OCI-LY1 (cell line): ENCODE measurements around the gene ARHGAP6.

Source experiments
- H2AFZ ChIP-seq: fragments of 200-600 bp; sonication (generic), shearing (Covaris generic); 2 replicates; pipeline ENCODE4 v1.6.0; 2014; ENCODE audit warnings: antibody characterized with exemption, mild to moderate bottlenecking, low read length
- H3F3A ChIP-seq: fragments of 200-600 bp; sonication (generic), shearing (Covaris generic); 2 replicates; pipeline ENCODE4 v1.6.0; 2014; ENCODE audit warnings: mild to moderate bottlenecking, antibody characterized with exemption, low read length, moderate library complexity; ENCODE audit not compliant: insufficient read depth
- H3K27ac ChIP-seq: fragments of 200-600 bp; sonication (generic); 2 replicates; pipeline ENCODE4 v1.5.1; 2014; ENCODE audit warnings: low read length, mixed run types, mild to moderate bottlenecking, low read depth; ENCODE audit not compliant: poor library complexity, severe bottlenecking
- H3K27me3 ChIP-seq: fragments of 200-600 bp; sonication (generic); 2 replicates; pipeline ENCODE4 v1.6.0; 2014; ENCODE audit warnings: antibody characterized with exemption, mild to moderate bottlenecking, low read length, moderate library complexity; ENCODE audit not compliant: insufficient read depth
- H3K36me3 ChIP-seq: fragments of 200-600 bp; sonication (generic); 2 replicates; pipeline ENCODE4 v1.6.1; 2014; ENCODE audit warnings: mild to moderate bottlenecking, antibody characterized with exemption, low read length, moderate library complexity, mixed read lengths; ENCODE audit not compliant: insufficient read depth
- H3K4me1 ChIP-seq: fragments of 200-600 bp; sonication (generic); 2 replicates; pipeline ENCODE4 v1.5.1; 2014; ENCODE audit warnings: mild to moderate bottlenecking, low read length, moderate library complexity; ENCODE audit not compliant: insufficient read depth, severe bottlenecking
- H3K4me2 ChIP-seq: fragments of 200-600 bp; sonication (generic), shearing (Covaris generic); 2 replicates; pipeline ENCODE4 v1.6.1; 2014; ENCODE audit warnings: low read length
- H3K4me3 ChIP-seq: fragments of 200-600 bp; sonication (generic); 2 replicates; pipeline ENCODE4 v1.5.1; 2014; ENCODE audit warnings: low read length, low read depth, mild to moderate bottlenecking, mixed read lengths; ENCODE audit not compliant: poor library complexity, severe bottlenecking
- H3K79me2 ChIP-seq: fragments of 200-600 bp; shearing (Covaris generic); 2 replicates; pipeline ENCODE4 v1.6.1; 2016; ENCODE audit warnings: mixed run types, low read length, mixed read lengths; ENCODE audit not compliant: insufficient read depth
- H3K9ac ChIP-seq: fragments of 200-600 bp; sonication (generic), shearing (Covaris generic); 2 replicates; pipeline ENCODE4 v1.6.1; 2014; ENCODE audit warnings: mild to moderate bottlenecking, low read length, mixed read lengths
- H3K9me2 ChIP-seq: fragments of 200-600 bp; sonication (generic), shearing (Covaris generic); 2 replicates; pipeline ENCODE4 v1.6.1; 2014; ENCODE audit warnings: low read depth, mild to moderate bottlenecking, low read length, mixed read lengths
- H3K9me3 ChIP-seq: fragments of 200-600 bp; shearing (Covaris generic); 2 replicates; pipeline ENCODE4 v1.6.1; 2014; ENCODE audit warnings: low read length, mixed read lengths
- H4K20me1 ChIP-seq: fragments of 200-600 bp; sonication (generic), shearing (Covaris generic); 2 replicates; pipeline ENCODE4 v1.6.0; 2016; ENCODE audit warnings: mild to moderate bottlenecking, low read length; ENCODE audit not compliant: insufficient read depth
- CTCF ChIP-seq: fragments of 200-600 bp; sonication (generic), shearing (Covaris generic); IDR thresholded peaks from 2 replicates; pipeline ENCODE4 v1.5.1; 2017; ENCODE audit warnings: mild to moderate bottlenecking, antibody characterized with exemption, low read length, moderate library complexity, mixed read lengths
- EZH2 ChIP-seq: fragments of 200-600 bp; sonication (generic), shearing (Covaris generic); IDR thresholded peaks from 2 replicates; pipeline ENCODE4 v1.8.0; 2017; ENCODE audit warnings: borderline replicate concordance, mixed run types, mild to moderate bottlenecking, antibody characterized with exemption, low read length, moderate library complexity, mixed read lengths

ARHGAP6 gene

GRCh38 chrX:11293113-11293512 is 372.6 kb downstream of the ARHGAP6 start, which contains the start of gene AMELX:
Gene AMELX, plus strand, starts transcription at chrX:11293413. Its CDS starts 1,376 bp downstream, at chrX:11294789.
- H3K27ac ChIP-seq = no peak within 1 kb of the TSS

GRCh38 chrX:11290416-11291102 is 375.2 kb downstream of the ARHGAP6 start:
- Histone ChIP-seq H3K79me2 (no peaks in the 10 kb centered on the region), H3K4me2 (no peak overlapping the region), H2AFZ (no peak overlapping the region), H3K9ac (no peak overlapping the region), H3K9me2 (no peaks in the 10 kb centered on the region), H3K27me3 (no peaks in the 10 kb centered on the region), H4K20me1 (no peaks in the 10 kb centered on the region), H3K4me3 (no peak overlapping the region), H3K4me1 (no peaks in the 10 kb centered on the region), H3F3A (no peaks in the 10 kb centered on the region), H3K27ac (no peak overlapping the region), H3K36me3 (no peaks in the 10 kb centered on the region), H3K9me3 (no peaks in the 10 kb centered on the region)
- TF ChIP-seq CTCF (no peak), EZH2 (no peak)

More at GRCh38 chrX:11293113-11293512, 372.6 kb downstream of the ARHGAP6 start, which contains the start of gene AMELX:
- Histone ChIP-seq H3F3A (no peaks in the 10 kb centered on the region), H3K4me2 (no peak within 1 kb of the TSS), H3K36me3 (no peaks in the 10 kb centered on the region), H2AFZ (no peak within 1 kb of the TSS), H3K4me3 (no peak within 1 kb of the TSS), H3K9me3 (no peaks in the 10 kb centered on the region), H3K9me2 (no peaks in the 10 kb centered on the region), H3K4me1 (no peaks in the 10 kb centered on the region), H3K79me2 (no peaks in the 10 kb centered on the region), H3K9ac (no peak within 1 kb of the TSS), H4K20me1 (no peaks in the 10 kb centered on the region), H3K27me3 (no peaks in the 10 kb centered on the region)
- TF ChIP-seq EZH2 = no peak
- TF ChIP-seq CTCF = no peak

- Histone ChIP-seq H3K27me3 (no peaks in the 10 kb centered on the region), H3F3A (no peaks in the 10 kb centered on the region), H3K36me3 (no peaks in the 10 kb centered on the region), H3K9me2 (no peaks in the 10 kb centered on the region), H3K9ac (no peak overlapping the region), H2AFZ (no peak overlapping the region), H4K20me1 (no peaks in the 10 kb centered on the region), H3K4me3 (no peak overlapping the region), H3K27ac (no peak overlapping the region), H3K79me2 (no peaks in the 10 kb centered on the region), H3K4me2 (no peak overlapping the region), H3K4me1 (no peaks in the 10 kb centered on the region), H3K9me3 (no peaks in the 10 kb centered on the region)
- TF ChIP-seq EZH2 = no peak
- peak; percentile 12; the same call in 1 of the 2 replicates for TF ChIP-seq CTCF
These were observed 378.2 kb downstream of the ARHGAP6 start for GRCh38 chrX:11287505-11287904.
